HG02870 (cell line): ENCODE measurements around the gene BTN1A1.
"Not testable (repeated sequence)": the region's sequence is repeated elsewhere in the genome, so short reads cannot be mapped to it uniquely, and the experiment has no call there.

Source experiments
- ATAC-seq: cut with Tn5 transposase; IDR thresholded peaks from one replicate; pipeline ENCODE4 v1.9.1; 2021; ENCODE audit warnings: mild to moderate bottlenecking, moderate library complexity; ENCODE audit not compliant: unreplicated experiment

The BTN1A1 gene

DNA sequence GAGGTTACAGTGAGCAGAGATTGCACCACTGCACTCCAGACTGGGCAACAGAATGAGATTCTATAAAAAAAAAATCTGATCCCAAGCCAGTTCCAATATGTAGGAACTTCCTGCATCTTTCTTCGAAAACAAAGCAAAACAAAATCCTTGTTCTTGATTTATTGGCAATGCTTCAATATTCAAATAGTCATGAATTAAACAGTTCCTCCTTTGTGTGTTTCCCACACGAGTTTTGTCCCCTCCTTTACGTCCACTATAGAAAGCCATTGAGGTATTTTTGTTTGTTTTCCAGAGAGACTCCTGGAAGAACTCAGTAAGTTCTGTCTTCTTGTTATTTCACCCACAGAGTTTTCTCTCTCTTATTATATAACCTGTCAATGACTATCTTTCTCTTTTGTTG lies 7.6 kb downstream of the BTN1A1 start:
- no peak for ATAC-seq

DNA sequence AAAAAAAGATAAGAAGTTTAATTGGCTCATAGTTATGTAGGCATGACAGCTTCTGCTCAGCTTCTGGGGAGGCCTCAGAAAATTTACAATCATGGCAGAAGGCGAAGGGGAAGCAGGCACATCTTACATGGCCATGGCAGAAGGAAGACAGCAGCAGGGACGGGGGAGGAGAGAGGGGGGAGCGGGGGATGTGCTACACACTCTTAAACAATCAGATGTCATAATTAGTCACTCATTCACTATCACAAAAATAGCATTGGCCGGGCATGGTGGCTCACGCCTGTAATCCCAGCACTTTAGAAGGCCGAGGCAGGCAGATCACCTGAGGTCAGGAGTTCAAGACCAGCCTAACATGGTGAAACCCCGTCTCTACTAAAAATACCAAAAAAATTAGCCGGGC lies 10.9 kb downstream of the BTN1A1 start:
- not testable (repeated sequence) for ATAC-seq

DNA sequence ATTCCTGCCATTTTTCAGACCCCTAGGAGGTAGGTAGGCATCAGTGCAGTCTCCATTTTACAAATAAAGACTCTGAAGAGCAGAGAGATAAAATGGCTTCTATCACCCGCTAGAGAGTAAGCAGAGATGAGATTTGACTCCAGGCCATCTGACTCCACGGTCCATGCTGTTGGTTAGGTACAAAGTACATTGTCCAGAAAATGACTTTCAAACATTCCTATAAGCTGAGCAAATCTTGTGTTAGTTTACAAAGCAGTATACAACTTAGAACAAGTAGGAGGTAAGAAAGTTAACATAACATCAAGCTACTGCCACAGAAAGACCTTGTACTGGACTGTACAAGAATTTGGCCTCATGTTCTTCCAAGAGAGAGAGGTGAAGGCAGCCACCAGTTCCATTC lies 14.9 kb downstream of the BTN1A1 start:
- no peak for ATAC-seq

DNA sequence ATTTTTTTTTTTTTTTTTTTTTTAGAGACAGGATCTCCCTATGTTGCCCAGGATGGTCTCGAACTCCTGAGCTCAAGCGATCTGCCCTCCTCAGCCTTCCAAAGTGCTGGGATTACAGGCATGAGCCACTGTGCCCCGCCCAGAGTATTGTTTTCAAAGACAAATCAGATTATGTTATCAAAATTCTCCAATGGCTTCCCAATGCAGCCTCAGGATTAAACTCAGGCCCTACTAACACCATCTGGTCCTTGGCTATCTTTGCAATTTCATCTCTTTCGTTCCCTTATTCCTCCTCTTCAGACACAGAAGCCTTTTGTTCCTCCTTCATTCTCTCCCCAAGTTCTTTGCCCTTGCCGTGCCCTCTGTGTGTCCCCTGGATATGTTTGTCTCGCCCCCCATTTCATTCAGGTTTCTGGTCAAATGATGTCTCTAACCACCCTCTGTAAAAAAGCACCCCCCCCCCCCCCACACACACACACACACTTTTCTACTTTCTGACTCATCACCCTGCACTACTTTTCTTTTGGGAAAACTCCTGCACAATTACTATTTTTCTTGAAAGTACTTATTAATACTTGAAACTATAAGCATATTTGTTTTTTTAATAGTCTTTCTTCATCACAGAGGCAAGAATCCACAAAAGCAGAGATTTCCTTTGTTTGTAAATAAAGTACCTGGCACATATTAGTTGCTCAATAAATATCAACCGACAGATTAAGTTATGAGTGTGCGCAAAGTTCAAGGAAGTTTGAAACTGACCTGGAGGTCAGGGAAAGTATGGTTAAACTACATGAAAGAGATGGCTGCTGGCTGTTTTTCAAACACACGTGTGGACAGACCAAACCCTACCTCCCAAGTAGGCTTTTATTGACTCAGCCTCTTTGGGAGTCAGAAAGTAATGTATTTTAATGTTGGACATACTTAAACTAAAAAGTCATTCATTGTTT lies 16.7 kb downstream of the BTN1A1 start:
- ATAC-seq = no peak

DNA sequence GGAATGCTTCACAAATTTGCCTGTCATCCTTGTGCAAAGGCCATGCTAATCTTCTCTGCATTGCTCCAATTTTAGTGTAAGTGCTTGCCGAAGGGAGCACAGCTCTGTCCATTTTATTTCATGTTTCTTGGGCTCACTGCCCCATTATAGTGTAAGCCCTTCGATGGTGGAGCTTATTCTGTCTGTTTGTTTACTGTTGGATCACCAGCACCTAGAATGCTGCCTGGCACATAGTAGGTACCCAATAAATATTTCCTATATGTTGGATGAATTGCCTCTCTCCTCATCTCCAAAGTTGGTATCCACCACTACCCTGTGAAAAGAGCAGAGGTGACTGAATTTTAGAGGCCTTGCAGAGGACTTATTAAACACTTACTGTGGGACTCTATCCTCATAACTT lies 19.3 kb downstream of the BTN1A1 start:
- ATAC-seq = no peak

DNA sequence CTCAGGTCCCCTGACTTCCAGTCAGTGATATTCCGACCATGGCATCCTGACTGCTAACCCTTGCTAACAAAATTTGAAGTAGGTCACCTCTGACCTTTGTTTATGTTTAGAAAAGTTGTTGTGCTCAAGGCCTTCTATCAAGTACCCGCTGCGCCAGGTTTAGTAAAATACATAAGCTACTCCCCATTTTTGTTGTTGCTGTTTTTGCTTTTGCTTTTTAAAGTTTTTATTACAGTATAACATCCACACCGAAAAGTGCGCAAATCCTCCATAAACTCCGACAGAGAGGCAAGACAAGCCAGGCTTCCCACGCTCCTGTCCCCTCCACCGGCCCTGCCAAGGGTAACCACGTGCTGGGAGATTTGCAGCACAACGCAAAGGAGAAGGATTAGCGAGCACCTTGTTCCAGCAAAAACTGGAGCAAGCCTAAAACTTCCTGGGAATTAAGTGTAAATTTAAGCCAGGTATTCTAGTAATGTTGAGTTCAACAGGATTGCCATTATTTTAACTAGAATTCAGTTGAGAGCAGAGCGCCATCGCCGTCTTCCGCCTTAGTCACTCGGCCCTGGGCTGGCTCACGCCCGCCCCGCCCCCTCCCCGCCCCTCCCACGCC lies 20.2 kb downstream of the BTN1A1 start:
- ATAC-seq = peak; percentile 26

DNA sequence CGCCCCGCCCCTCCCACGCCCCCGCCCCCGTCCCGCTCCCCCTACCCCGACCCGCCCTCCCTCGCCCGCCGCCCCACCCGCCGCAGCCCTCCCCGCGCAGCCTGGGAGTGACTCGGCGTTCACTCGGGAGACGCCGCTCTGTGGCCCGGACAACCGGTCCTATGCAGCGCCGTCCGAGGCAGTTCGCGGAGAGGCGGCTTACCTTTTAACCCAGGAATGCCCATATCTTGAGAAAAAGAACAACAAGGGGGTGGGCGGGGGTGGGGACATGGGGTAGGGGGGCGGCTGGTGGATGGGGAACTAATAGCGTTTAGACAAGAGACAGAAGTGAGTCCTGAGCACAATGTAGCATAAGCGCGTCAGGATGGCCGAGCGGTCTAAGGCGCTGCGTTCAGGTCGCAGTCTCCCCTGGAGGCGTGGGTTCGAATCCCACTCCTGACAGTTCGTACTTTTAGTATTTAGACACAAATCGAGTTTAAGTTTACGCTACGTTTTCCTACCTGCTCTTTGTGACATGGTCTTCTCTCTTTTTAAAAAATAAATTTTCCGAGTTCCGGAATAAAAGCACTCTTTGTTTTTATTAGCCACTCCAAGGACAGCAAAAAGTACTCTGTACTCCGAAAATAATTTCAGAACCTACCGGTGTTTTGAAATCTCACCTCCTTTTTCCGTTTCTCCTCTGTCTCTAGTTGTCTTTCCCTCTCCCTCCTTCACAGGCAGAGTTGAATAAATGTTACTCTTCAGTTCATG lies 20.9 kb downstream of the BTN1A1 start:
- peak; percentile 59 for ATAC-seq

DNA sequence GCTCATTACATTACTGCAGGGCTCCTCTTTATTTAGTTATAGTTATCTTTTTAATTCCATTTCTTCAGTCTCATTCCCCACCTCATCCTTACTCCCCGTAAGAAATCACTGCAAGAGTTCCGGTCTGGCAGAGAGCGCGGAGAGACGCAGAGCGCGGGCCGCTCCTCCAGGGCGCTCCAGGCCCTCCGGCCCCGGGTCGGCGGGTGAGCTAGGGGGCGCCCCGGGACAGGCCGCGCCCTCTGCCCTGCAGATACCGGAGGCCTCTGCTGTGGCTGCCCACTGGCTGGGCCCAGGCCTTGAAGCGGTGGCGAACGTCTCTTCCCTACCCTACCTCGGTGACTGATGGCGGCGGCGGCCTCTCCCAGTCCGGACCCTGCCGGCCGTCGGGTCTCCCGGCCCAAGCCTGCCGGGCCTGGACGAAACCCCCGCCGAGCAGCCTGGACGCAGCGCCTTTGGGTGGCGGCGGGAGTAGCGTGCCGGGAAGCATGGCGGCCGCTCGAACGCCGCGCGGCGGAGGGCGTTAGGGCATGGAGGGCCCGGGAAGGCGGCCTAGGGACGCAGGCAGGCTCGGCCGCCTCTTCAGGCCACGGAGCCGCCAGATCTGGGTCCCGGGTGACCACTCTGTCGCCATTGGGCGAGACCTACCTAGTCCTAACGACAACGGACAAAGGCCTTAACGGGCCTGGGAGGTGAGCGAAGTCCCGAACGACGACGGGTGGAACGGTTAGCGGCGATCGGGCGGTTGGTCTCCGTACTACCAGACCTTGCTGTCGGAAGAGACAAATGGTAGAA lies 21.7 kb downstream of the BTN1A1 start:
- ATAC-seq = peak; percentile 71

DNA sequence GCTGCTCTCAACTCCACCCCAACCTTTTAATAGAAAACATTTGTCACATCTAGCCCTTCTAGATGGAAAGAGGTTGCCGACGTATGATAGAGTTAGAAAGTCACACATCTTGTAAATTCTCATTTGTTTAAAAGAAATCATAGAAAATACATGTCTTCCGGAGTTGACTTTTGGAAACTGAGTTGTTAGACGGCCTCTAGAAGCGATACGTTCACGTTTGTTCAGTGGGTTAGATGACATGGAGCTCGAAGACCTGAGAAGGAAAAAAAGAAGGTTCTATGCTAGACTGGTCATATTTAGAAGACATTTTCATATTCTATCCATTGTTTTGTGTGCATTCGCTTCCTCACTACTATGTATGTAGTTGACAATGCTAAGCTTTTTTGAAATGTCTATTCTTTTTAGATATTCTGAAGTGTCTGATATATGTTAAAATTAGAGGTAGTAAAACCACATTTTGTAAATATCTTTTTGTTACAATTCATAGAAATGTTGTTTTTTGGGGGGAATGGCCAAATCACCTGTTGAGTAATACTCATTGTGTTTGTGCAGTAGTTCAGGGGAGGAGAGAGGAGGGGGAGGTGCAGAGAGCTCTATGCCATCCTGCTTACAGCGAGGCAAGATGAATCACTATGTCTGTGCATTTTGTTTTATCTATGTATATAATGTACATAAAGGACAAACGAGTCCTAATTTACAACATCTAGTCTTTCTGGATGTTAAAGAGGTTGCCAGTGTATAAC lies 22.6 kb downstream of the BTN1A1 start:
- ATAC-seq = not testable (repeated sequence)

DNA sequence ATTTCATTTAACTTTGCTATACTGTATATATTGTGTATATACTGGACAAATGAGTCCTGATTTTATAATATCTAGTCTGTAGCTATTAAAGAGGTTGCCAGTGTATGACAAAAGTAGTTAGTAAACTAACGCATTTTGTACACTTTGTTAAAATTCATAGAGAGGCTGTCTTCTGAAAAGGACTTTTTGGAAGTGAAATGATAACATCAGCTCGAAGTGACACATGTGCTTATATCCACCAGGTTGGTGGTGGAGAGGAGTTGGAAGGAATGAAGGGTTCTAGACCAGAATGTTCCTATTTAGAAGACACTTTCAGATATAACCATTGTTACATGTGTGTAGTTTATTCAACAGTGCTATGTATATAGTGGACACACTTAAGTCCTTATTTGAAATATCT lies 24.2 kb downstream of the BTN1A1 start:
- ATAC-seq = not testable (repeated sequence)

DNA sequence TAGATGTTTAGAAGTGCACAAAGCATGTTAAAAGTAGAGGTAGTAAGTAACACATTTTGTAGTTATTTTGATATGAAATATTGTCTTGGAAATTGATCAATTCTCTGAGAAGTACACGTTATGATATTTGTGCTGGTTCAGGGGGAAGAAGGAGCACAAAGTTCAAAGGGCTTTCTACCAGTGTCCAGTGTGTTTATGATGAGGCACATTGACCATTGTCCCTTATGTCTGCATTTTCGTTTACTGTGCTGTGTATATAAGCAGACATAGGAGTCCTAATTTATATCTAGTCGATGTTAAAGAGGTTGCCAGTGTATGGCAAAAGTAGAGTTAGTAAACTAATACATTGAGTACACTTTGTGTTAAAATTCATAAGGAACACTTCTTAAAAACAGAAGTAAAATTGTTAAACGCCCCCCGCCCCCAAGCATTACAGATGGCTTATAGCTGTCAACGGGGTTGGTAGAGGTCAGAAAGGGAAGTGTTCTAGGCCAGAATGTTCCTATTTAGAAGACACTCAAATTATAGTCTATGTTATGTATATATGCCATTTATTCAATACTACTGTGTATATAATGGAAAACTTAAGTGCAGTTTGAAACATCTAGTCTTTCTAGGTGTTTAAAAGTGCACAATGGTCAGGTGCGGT lies 24.7 kb downstream of the BTN1A1 start:
- ATAC-seq = no peak

DNA sequence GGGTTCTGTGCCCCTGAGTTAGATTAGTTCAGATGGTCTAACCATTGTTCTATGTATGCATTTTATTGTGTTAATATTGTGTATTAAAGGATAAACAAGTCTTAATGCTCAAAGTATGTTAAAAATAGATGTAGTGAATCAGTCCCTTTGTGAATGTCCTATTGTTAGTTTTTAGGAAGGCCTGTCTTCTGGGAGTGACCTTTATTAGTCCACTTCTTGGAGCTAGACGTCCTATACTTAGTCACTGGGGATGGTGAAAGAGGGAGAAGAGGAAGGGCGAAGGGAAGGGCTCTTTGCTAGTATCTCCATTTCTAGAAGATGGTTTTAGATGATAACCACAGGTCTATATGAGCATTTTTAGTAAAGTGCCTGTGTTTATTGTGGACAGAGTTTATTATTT lies 25.7 kb downstream of the BTN1A1 start:
- ATAC-seq = no peak

DNA sequence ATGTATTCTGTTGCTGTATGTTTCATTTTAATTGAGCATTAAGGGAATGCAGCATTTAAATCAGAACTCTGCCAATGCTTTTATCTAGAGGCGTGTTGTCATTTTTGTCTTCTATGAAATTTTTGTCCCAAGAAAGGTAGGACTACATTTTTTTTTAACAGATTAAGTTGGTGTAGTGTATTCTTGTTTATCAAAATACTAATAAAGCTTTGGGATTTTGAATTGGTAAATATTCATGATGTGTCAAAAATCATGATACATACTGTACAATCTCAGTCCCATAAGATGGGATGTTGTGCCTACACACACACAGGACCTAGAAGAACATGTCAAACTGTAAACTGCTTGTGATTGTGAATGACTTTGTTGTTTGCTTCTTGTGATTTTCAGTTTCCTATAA lies 26.8 kb downstream of the BTN1A1 start:
- ATAC-seq = no peak

DNA sequence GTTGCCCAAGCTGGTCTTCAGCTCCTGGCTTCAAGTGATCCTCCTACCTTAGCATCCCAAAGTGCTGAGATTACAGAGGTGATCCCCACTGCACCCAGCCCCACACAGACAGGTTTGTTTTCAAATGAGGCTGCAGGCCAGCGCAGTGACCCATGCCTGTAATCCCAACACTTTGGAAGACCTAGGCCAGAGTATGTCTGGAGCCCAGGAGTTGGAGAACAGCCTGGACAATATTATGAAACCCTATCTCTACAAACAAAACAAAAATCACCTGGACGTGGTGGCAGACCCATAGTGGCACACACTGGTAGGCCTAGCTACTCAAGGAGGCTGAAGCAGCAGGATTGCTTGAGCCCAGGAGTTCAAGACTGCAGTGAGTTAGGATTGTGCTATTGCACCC lies 30.1 kb downstream of the BTN1A1 start:
- no peak for ATAC-seq

DNA sequence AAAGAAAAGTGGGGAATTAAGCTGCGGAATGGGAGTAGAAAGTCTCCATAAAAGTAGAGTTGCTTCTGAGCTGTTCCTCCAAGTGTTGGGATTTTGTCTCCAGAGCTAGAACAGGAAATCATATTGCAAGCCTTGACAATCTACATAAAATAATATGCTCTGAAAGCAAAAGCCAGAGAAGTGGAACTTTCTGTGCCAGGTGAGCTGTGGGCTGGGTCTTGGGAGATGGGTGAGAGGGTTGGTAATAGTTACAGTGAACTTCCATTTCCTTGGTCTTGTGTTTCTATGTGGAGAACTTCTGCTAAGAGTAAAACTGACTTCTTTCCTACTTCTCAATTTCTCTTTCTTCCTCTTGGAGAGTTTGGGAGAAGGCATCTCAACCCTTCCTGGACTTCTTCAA lies 31.8 kb downstream of the BTN1A1 start:
- no peak for ATAC-seq

DNA sequence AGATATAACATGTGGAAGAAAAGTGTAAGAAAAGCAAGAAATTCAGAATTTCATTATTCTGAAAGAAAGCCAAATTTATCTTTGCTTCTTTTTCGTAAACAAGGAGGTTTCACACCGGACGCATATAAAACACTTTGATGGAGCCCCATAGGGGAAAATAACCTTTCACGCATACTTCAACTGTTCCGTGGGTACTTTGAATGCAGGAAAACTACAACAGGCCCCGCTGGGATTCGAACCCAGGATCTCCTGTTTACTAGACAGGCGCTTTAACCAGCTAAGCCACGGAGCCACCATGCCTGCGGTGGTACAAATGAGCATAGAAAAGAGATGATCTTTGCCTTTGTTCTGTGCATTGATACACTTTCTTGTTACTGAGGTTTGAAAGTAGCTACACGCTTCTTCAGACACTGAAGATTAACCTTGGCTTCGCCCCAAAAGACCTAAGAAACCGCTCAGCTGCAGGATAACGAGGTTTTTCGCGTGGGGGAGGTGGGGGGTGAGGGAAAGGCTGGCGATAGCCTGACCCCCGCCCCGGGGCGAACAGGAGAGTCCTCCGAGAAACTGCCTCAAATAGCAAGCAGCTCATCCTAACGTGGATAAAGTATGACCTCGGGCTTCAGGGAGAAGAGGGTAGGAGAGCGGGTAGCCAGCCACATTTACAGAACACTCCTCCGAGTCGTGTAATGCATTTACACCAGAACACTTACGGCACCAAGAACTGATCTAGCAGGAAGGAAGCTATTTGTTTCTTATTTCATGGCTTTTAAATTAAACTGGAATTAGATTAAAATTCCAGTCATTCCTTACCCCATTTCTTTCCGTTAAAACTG lies 32.8 kb downstream of the BTN1A1 start:
- ATAC-seq = no peak

DNA sequence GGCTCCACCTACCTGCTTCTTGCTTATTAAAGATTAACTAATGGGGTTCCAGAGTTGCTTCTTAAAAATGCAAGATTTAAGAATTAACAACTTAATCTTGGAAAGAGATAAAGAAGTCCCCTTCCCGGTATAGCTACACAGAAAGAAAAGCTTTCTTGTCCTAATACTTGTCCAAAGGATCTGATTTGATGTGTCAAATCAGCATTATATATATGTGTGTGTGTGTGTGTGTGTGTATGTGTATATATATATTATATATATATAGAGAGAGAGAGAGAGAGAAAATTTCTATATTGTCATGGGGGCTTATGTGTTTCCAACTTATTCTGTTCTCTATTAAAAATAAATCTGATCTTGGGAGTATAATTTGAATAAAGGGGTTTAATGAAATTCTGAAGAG lies 33.4 kb downstream of the BTN1A1 start:
- ATAC-seq = no peak

DNA sequence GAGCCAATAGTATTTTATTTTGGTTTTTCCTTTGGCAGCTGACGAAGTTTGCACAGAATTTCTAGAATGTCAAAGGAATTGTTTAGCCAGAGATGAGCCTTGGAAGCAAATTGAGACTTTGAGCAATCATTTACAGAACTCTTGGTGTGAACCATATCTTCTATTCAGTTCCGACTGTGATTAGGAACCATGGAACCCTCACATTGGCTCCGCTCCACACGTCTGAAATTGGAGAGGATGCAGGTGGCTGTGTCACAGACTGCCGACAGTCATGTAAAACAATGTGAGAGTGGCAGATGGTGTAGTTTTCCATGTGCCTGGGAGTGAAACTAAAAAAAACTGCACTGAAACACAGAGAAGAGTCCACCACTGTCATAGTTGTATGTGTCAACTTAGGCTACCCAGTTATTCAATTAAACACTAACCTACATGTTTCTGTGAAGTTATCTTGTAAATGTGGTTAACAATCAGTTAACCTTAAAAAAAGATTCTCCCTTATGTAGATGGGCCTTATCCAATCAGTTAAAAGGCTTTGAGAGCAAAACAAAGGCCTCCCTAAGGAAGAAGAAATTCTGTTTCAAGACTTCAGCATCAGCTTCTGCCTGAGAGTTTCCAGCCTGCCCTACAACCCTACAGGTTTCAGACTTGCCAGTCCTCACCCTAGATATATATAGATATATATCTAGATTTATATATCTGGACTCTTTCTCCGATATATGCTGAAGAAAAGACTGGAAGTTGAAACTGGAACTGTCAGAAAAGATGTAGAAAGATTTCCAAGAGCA lies 34.8 kb downstream of the BTN1A1 start:
- ATAC-seq = no peak
